ENCODE measurements around the gene SLC22A7. TPM values are rescaled to one million over a fixed set of nuclear protein-coding genes. Genes with fewer than 3 reads are reported as not detected.

Gene SLC22A7
- total and polyA plus RNA-seq, 2 of the 8 experiments (the other 6 are each of a cell fraction or from before 2014, with no cell fraction given): not detected

DNA sequence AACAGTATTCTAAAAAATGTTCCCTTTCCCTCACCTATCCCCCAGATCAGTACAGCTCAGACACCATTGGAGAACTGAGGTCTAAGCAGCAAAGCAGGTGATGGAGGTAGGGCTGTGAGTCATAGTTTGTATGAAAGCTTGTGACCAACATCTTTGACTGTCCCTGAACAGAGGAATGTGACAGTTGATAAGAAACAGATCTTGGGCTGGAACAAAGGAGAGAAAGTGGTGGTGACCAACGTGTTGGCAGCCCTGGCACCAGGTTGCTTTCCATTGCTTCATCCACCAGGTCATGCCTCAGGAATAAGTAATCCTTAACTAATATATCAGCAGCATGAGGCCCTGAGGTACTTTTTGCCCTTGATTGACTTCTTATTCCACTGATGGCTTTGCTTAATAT is 30.5 kb downstream of the SLC22A7 start:
- Histone ChIP-seq H3K23me2 (ENCODE audit: low read depth, low read length) (no peaks in the 10 kb centered on the region), H3K14ac (ENCODE audit: insufficient read length) (no peak overlapping the region), H3K79me2 (ENCODE audit: control insufficient read depth in 1 of 2, insufficient read depth in 2 of 2, low read length in 2 of 2) (no peaks in the 10 kb centered on the region), H3K4me2 (ENCODE audit: insufficient read depth in 1 of 2, low read depth in 2 of 2, low read length in 2 of 2) (no peak overlapping the region), H3K56ac (replicated peaks; ENCODE audit: insufficient read length, low read depth, low read length) (no peak overlapping the region), H2BK12ac (ENCODE audit: low read depth, low read length) (no peak overlapping the region), H4K5ac (ENCODE audit: insufficient read length, low read depth, low read length) (no peak overlapping the region), H2BK120ac (replicated peaks; ENCODE audit: low read depth, low read length) (no peak overlapping the region), H2BK20ac (ENCODE audit: low read length) (no peak overlapping the region), H2BK15ac (ENCODE audit: low read length) (no peak overlapping the region), H3K9ac (replicated peaks in 1 of 4; ENCODE audit: extremely low read depth in 1 of 4, low read depth in 3 of 4, low read length in 3 of 4) (no peak overlapping the region), H3K4ac (replicated peaks; ENCODE audit: insufficient read length, low read depth, low read length) (no peak overlapping the region), H2AK5ac (ENCODE audit: low read depth, low read length) (no peak overlapping the region), H3K23ac (ENCODE audit: insufficient read length) (no peak overlapping the region), H3K18ac (ENCODE audit: extremely low read depth, low read length) (no peak overlapping the region), H3K27ac (ENCODE audit: low read depth, low read length) (no peak overlapping the region), H2AFZ (ENCODE audit: low read length) (no peak overlapping the region), H4K91ac (replicated peaks; ENCODE audit: insufficient read length, low read length) (no peak overlapping the region), H3K27me3 (replicated peaks in 1 of 4; ENCODE audit: control insufficient read depth in 3 of 4, extremely low read depth in 1 of 4, insufficient read depth in 3 of 4, low read length in 3 of 4) (no peaks in the 10 kb centered on the region), H3K4me3 (ENCODE audit: extremely low read depth in 1 of 4, insufficient read depth in 2 of 4, low read depth in 3 of 4, low read length in 4 of 4) (no peak overlapping the region), H2BK5ac (ENCODE audit: low read depth, low read length) (no peak overlapping the region), H4K8ac (ENCODE audit: extremely low read depth, insufficient read depth, low read length) (no peak overlapping the region), H3K79me1 (ENCODE audit: low read depth, low read length) (no peaks in the 10 kb centered on the region), H3K36me3 (ENCODE audit: control insufficient read depth in 2 of 4, insufficient read depth in 4 of 4, low read length in 3 of 4) (no peaks in the 10 kb centered on the region), H3K4me1 (replicated peaks in 1 of 4; ENCODE audit: control insufficient read depth in 3 of 4, insufficient read depth in 4 of 4, low read length in 3 of 4) (no peaks in the 10 kb centered on the region), H3K9me3 (ENCODE audit: insufficient read depth in 2 of 2, low read depth in 1 of 2, low read length in 1 of 2) (no peaks in the 10 kb centered on the region), H4K20me1 (replicated peaks in 1 of 2; ENCODE audit: control insufficient read depth in 1 of 2, insufficient read depth in 2 of 2, low read length in 2 of 2) (no peaks in the 10 kb centered on the region)
- no peak for DNase-seq (ENCODE audit: low read depth in 1 of 2, low spot score in 2 of 2)
- 80% methylated on average over 1 of the region's 1 CpG; no CpG with 5 or more reads in 1 of the 2 experiments for WGBS, 2 experiments (ENCODE audit: extremely low coverage in 1 of 2, insufficient coverage in 1 of 2, insufficient read length in 1 of 2, insufficient replicate concordance in 2 of 2, low coverage in 1 of 2, low lambda C conversion rate in 2 of 2, missing lambda C conversion rate in 1 of 2)
- ChIA-PET POLR2A (ENCODE audit: partially characterized antibody) (interaction anchor here (1.0 kb wide), 1 partner anchor 58 kb away, joined by 3 read pairs; no protein-coding TSS in a partner anchor), CTCF (ENCODE audit: partially characterized antibody) (interaction anchor here (0.7 to 2.4 kb wide), 5 partner anchors 11 to 61 kb away, joined by 3 to 9 read pairs (median 5); partner anchors contain the start of gene CRIP3)
- no peak for FAIRE-seq
- TF ChIP-seq, protein P1, sequence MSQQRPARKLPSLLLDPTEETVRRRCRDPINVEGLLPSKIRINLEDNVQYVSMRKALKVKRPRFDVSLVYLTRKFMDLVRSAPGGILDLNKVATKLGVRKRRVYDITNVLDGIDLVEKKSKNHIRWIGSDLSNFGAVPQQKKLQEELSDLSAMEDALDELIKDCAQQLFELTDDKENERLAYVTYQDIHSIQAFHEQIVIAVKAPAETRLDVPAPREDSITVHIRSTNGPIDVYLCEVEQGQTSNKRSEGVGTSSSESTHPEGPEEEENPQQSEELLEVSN (IDR thresholded peaks at IDR 0.05): no peak
- no peak for TF ChIP-seq GABPA (IDR thresholded peaks at IDR 0.05; ENCODE audit: borderline replicate concordance, insufficient read depth, low read length)
- no peak for TF ChIP-seq RXRA (IDR thresholded peaks at IDR 0.05; ENCODE audit: insufficient read depth, low read depth, low read length)
